ENCODE measurements around the gene TTYH1.

GRCh38 chr19:54421169-54421516 is 5.9 kb downstream of the TTYH1 start:
- no peak for TF ChIP-seq CTCF (IDR thresholded peaks at IDR 0.05; ENCODE audit: poor library complexity)
- no peak for TF ChIP-seq EZH2phosphoT487 (IDR thresholded peaks at IDR 0.05; ENCODE audit: low read depth, severe bottlenecking, unreplicated experiment)

All from hepatocyte (in vitro differentiated cells).